Mononuclear cell (primary cell): Measurements from ENCODE around the gene FOXS1. TPM values are rescaled to one million over a fixed set of nuclear protein-coding genes. Genes with fewer than 3 reads are reported as not detected.

Experiments used
- H3K27me3 ChIP-seq: 2 replicates; pipeline ENCODE4 v1.6.0; 2011; ENCODE audit warnings: low read length, control low read depth; ENCODE audit not compliant: insufficient read depth
- H3K4me1 ChIP-seq: 2 replicates; pipeline ENCODE4 v1.5.1; 2011; ENCODE audit warnings: mild to moderate bottlenecking, low read length, control low read depth; ENCODE audit not compliant: insufficient read depth
- H3K4me3 ChIP-seq: 2 replicates; pipeline ENCODE4 v1.5.1; 2011; ENCODE audit warnings: mild to moderate bottlenecking, low read length, moderate library complexity
- H3K9me3 ChIP-seq: 2 replicates; pipeline ENCODE4 v1.5.1; 2011; ENCODE audit warnings: low read depth, mild to moderate bottlenecking, control low read depth, low read length
- total RNA-seq: library from RNA; depleted of rRNA; stranded (reverse); fragments of >200 nt; gene quantifications from one replicate; pipeline ENCODE4 v1.2.3, GENCODE V29; 2012

The FOXS1 gene
- total RNA-seq, 1 donor = not detected

- no peak overlapping the region for H3K4me3 ChIP-seq
- H3K4me1 ChIP-seq = peaks cover 10% of the 10 kb centered on the region
- no peaks in the 10 kb centered on the region for H3K9me3 ChIP-seq
- no peaks in the 10 kb centered on the region for H3K27me3 ChIP-seq
Measured at GRCh38 chr20:31809661-31810060, 35.7 kb downstream of the FOXS1 start.

- Histone ChIP-seq H3K9me3 (no peaks in the 10 kb centered on the region), H3K4me3 (no peak overlapping the region), H3K27me3 (no peaks in the 10 kb centered on the region), H3K4me1 (peaks cover 10% of the 10 kb centered on the region)
Measured at GRCh38 chr20:31808481-31808880, 36.9 kb downstream of the FOXS1 start.

GRCh38 chr20:31806564-31807355, 38.6 kb downstream of the FOXS1 start:
- Histone ChIP-seq H3K27me3 (no peaks in the 10 kb centered on the region), H3K9me3 (no peaks in the 10 kb centered on the region), H3K4me1 (peaks cover 10% of the 10 kb centered on the region), H3K4me3 (no peak overlapping the region)

- Histone ChIP-seq H3K4me1 (peaks cover 10% of the 10 kb centered on the region), H3K27me3 (no peaks in the 10 kb centered on the region), H3K9me3 (no peaks in the 10 kb centered on the region), H3K4me3 (no peak overlapping the region)
Measured at GRCh38 chr20:31803552-31804291, 41.7 kb downstream of the FOXS1 start.

GRCh38 chr20:31801508-31801907, 43.9 kb downstream of the FOXS1 start:
- Histone ChIP-seq H3K27me3 (no peaks in the 10 kb centered on the region), H3K4me1 (peaks cover 4% of the 10 kb centered on the region), H3K4me3 (no peak overlapping the region), H3K9me3 (no peaks in the 10 kb centered on the region)

GRCh38 chr20:31797364-31797763, 48.0 kb downstream of the FOXS1 start:
- Histone ChIP-seq H3K4me1 (no peaks in the 10 kb centered on the region), H3K27me3 (no peaks in the 10 kb centered on the region), H3K9me3 (no peaks in the 10 kb centered on the region), H3K4me3 (no peak overlapping the region)

Other genes starting within 250 kb of the FOXS1 start
- gene ID1, start 240.3 kb downstream of the FOXS1 start, total RNA-seq = 17.1 TPM
- not detected for gene COX4I2, start 207.7 kb downstream of the FOXS1 start, total RNA-seq
- 37.6 TPM for gene BCL2L1, start 122.7 kb downstream of the FOXS1 start, total RNA-seq
- gene TPX2, start 106.3 kb downstream of the FOXS1 start, total RNA-seq = 1.7 TPM
- not detected for gene MYLK2, start 26.2 kb downstream of the FOXS1 start, total RNA-seq
- gene DUSP15, start 24.9 kb upstream of the FOXS1 start, total RNA-seq = not detected
- not detected for gene TTLL9, start 25.0 kb upstream of the FOXS1 start, total RNA-seq
- gene PDRG1, start 106.4 kb upstream of the FOXS1 start, total RNA-seq = 3.7 TPM
- gene XKR7, start 122.5 kb upstream of the FOXS1 start, total RNA-seq = under 0.01 TPM
- gene CCM2L, start 164.8 kb upstream of the FOXS1 start, total RNA-seq = 0.42 TPM
- gene HCK, start 206.6 kb upstream of the FOXS1 start, total RNA-seq = 52.4 TPM